HL-60 (cell line): ENCODE measurements around the gene STX7.
"Not testable (repeated sequence)": the region's sequence is repeated elsewhere in the genome, so short reads cannot be mapped to it uniquely, and the experiment has no call there.

Experiments used
- DNase-seq, 2 experiments: peaks; one replicate each; pipeline ENCODE4 v3.0.0-alpha.2; 2010 to 2020; ENCODE audit warnings: low read depth in 1 of 2, low spot score in 1 of 2
- H3K27ac ChIP-seq: fragments of 250-450 bp; sonication (Bioruptor Pico); replicated peaks from 2 replicates; pipeline ENCODE4 v1.5.1; 2020; ENCODE audit warnings: mild to moderate bottlenecking, moderate library complexity
- H3K27me3 ChIP-seq: fragments of 250-450 bp; sonication (Bioruptor Pico); 2 replicates; pipeline ENCODE4 v1.5.1; 2021; ENCODE audit warnings: mild to moderate bottlenecking, moderate library complexity; ENCODE audit not compliant: insufficient read depth, poor library complexity, severe bottlenecking
- H3K4me3 ChIP-seq: replicated peaks from 2 replicates; pipeline ENCODE4 v1.5.1; 2011; ENCODE audit warnings: mild to moderate bottlenecking, control low read depth, low read length; ENCODE audit not compliant: insufficient read depth
- GABPA ChIP-seq: IDR thresholded peaks from 2 replicates; pipeline ENCODE4 v1.6.1; 2012; ENCODE audit warnings: low read depth
- POLR2AphosphoS5 ChIP-seq: IDR thresholded peaks from 2 replicates; pipeline ENCODE4 v1.6.1; 2012; ENCODE audit warnings: low read depth
- SPI1 ChIP-seq: IDR thresholded peaks from 2 replicates; pipeline ENCODE4 v1.6.1; 2012; ENCODE audit warnings: low read depth, mild to moderate bottlenecking, borderline replicate concordance
- TF ChIP-seq, protein P1 (sequence below): IDR thresholded peaks from one replicate; pipeline ENCODE4 v1.5.1; 2011; ENCODE audit warnings: low read length, control low read depth, inconsistent platforms; ENCODE audit not compliant: insufficient read depth
- TF ChIP-seq, protein P2 (sequence below): IDR thresholded peaks from 2 replicates; pipeline ENCODE4 v1.6.1; 2012; ENCODE audit warnings: low read depth; ENCODE audit not compliant: insufficient replicate concordance

STX7 gene

GRCh38 chr6:132537145-132537544 lies 24.2 kb upstream of the STX7 start:
- DNase-seq, result no peak
- H3K27ac ChIP-seq, result no peak overlapping the region
- peaks cover 6% of the 10 kb centered on the region for H3K27me3 ChIP-seq
- H3K4me3 ChIP-seq, result no peak overlapping the region
- TF ChIP-seq, protein P1, sequence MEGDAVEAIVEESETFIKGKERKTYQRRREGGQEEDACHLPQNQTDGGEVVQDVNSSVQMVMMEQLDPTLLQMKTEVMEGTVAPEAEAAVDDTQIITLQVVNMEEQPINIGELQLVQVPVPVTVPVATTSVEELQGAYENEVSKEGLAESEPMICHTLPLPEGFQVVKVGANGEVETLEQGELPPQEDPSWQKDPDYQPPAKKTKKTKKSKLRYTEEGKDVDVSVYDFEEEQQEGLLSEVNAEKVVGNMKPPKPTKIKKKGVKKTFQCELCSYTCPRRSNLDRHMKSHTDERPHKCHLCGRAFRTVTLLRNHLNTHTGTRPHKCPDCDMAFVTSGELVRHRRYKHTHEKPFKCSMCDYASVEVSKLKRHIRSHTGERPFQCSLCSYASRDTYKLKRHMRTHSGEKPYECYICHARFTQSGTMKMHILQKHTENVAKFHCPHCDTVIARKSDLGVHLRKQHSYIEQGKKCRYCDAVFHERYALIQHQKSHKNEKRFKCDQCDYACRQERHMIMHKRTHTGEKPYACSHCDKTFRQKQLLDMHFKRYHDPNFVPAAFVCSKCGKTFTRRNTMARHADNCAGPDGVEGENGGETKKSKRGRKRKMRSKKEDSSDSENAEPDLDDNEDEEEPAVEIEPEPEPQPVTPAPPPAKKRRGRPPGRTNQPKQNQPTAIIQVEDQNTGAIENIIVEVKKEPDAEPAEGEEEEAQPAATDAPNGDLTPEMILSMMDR, result no peak
- TF ChIP-seq GABPA (no peak), SPI1 (no peak), POLR2AphosphoS5 (no peak)
- TF ChIP-seq, protein P2, sequence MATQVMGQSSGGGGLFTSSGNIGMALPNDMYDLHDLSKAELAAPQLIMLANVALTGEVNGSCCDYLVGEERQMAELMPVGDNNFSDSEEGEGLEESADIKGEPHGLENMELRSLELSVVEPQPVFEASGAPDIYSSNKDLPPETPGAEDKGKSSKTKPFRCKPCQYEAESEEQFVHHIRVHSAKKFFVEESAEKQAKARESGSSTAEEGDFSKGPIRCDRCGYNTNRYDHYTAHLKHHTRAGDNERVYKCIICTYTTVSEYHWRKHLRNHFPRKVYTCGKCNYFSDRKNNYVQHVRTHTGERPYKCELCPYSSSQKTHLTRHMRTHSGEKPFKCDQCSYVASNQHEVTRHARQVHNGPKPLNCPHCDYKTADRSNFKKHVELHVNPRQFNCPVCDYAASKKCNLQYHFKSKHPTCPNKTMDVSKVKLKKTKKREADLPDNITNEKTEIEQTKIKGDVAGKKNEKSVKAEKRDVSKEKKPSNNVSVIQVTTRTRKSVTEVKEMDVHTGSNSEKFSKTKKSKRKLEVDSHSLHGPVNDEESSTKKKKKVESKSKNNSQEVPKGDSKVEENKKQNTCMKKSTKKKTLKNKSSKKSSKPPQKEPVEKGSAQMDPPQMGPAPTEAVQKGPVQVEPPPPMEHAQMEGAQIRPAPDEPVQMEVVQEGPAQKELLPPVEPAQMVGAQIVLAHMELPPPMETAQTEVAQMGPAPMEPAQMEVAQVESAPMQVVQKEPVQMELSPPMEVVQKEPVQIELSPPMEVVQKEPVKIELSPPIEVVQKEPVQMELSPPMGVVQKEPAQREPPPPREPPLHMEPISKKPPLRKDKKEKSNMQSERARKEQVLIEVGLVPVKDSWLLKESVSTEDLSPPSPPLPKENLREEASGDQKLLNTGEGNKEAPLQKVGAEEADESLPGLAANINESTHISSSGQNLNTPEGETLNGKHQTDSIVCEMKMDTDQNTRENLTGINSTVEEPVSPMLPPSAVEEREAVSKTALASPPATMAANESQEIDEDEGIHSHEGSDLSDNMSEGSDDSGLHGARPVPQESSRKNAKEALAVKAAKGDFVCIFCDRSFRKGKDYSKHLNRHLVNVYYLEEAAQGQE, result no peak

DNA sequence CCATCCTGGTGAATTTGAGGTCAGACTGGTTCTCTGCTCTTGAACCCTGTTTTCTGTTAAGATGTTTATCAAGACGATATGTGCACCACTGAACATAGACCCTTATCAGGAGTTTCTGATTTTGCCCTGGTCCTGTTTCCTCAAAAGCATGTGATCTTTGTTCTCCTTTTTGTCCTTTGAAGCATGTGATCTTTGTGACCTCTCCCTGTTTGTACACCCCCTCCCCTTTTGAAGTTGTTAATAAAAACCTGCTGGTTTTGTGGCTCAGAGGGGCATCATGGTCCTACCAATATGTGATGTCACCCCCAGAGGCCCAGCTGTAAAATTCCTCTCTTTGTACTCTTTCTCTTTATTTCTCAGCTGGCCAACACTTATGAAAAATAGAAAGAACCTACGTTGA lies 21.6 kb upstream of the STX7 start:
- DNase-seq, H3K27ac ChIP-seq, H3K27me3 ChIP-seq: not testable (repeated sequence)

DNA sequence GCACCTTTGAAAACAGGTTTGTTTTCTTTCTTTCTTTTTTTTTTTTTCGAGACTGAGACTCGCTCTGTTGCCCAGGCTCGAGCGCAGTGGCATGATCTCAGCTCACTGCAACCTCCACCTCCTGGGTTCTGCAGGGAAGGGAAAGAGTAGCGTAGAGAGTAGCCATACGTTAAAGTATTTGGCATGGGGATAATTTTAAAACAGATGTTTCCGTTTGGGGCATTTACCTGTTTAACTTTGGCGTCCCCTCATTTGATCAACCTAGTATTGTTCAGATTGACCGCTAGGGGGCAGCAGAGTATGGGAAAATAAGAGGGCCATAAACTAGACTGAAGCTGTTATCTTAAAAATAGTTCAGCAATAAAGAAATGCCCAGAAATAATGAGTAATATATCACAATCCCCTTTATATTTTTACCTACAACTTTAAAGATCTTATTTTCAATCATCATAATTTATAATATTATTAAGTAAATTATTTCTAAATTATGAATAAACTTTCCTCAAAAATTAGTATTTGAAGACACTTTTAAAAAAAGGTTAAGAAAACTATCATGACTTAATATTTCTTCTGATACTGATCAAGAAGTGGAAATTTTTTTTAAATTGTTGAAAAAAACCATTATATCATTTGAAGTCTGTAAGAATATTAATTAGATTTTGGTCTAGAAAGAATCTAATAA lies 17.5 kb upstream of the STX7 start:
- TF ChIP-seq, protein P1, result peak; percentile 43
- TF ChIP-seq POLR2AphosphoS5, result no peak
- Histone ChIP-seq H3K27me3 (no peaks in the 10 kb centered on the region), H3K27ac (no peak overlapping the region), H3K4me3 (no peak overlapping the region)
- peak; percentile 16 to 56 for DNase-seq

More for the DNA sequence above, 21.6 kb upstream of the STX7 start:
- not testable (repeated sequence) for H3K4me3 ChIP-seq

- DNase-seq, result no peak
- TF ChIP-seq GABPA (no peak), POLR2AphosphoS5 (no peak), SPI1 (no peak)
- TF ChIP-seq, protein P2, result no peak
- TF ChIP-seq, protein P1, result no peak
- no peak overlapping the region for H3K27ac ChIP-seq
- H3K27me3 ChIP-seq, result peaks cover 5% of the 10 kb centered on the region
- H3K4me3 ChIP-seq, result no peak overlapping the region
Measured at GRCh38 chr6:132527791-132528190, 14.9 kb upstream of the STX7 start.
